DMS 273 treated with DMSO at 0.1 percent for 48 hours (cell line): ENCODE results near the gene SUSD4.
A peak's percentile ranks its signal among the peaks of the same experiment; 100 is the strongest.
"Not testable (repeated sequence)": the region's sequence is repeated elsewhere in the genome, so short reads cannot be mapped to it uniquely, and the experiment has no call there.

Experiments used
- DNase-seq: peaks from one replicate; lab custom pipeline; 2025; lab: John Stamatoyannopoulos, UW

SUSD4 gene, protein sequence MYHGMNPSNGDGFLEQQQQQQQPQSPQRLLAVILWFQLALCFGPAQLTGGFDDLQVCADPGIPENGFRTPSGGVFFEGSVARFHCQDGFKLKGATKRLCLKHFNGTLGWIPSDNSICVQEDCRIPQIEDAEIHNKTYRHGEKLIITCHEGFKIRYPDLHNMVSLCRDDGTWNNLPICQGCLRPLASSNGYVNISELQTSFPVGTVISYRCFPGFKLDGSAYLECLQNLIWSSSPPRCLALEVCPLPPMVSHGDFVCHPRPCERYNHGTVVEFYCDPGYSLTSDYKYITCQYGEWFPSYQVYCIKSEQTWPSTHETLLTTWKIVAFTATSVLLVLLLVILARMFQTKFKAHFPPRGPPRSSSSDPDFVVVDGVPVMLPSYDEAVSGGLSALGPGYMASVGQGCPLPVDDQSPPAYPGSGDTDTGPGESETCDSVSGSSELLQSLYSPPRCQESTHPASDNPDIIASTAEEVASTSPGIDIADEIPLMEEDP

DNA sequence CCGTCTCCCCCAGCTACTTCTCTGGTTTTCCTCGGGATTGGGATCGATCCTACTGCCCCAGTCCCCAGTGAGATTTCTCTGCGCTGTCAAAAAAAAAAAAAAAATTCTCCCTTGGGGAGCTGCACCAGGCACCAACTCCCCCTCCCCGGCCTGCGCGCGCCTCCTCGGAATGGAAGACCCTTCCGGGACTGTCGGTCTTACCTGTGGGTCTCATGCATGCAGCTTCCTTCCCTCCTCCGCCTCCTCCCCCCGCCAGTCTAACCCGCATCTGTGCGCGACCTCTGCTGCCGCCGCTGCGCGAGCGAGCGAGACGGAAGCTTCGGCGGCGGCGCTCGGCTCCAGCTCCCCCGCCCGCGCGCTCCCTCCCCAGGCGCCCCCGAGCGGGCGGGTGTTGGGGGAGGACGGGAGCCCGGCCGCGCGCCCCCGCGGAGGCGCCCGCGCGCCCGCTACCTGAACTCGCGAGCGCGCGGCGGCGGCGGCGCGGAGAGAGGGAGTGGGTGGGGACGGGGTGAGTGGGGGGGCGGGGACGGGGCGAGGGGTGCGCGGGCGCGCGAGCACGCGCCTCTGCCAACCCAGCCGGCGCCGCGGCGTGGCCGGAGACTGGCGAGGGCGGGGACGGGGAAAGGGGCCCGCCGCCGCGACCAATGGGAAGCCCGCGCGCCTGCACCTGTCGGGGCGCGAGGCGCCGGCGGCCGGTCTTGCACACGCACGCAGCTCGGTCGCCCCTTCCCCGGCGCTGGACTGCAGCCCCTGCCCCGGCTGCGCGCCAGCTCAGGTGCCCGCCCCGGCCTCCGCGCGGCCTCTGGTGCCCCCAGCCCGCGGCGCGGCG lies at the start of gene SUSD4:
Gene SUSD4 (minus strand): TSS at position 321 of the 829 bp plus-strand sequence. CDS start 751 bp downstream, outside the sequence.
- DNase-seq = peak; percentile 73

DNA sequence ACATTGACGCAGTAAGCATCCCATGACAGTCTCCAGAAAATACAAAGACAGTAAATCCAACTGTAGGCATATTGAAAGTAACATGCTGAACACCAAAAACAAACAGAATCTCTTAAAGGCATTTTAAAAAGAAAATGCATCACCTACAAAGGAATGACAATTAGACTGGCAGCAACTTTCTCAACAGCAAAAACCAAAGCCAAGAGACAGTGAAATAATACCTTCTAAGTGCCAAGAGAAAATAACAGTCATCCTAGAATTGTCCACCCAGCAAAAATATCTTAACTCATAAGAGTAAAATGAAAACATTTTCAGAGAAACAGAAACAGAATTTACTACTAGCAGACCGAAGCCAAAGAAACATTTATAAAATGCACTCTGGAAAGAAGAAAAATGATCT lies 49.2 kb upstream of the SUSD4 start:
- no peak for DNase-seq

DNA sequence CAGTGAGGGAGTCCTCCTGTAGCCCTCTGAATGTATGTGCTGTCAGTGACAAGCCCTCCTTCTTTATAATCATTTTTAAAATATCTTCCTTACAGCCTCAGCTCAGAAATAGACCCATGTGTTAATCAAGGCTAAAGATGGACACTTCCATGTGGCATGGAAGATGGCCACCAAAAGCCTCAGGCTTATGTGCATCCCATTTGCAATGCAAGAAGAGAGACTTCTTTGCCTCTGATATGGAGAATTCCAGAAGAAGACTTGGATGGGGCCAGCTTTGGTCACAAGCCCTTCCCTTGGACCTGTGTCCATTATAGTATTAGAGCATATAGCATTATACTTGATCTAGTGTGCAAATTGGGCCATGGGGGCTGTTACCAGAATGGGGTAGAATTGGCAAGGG lies 47.7 kb upstream of the SUSD4 start:
- DNase-seq = no peak

DNA sequence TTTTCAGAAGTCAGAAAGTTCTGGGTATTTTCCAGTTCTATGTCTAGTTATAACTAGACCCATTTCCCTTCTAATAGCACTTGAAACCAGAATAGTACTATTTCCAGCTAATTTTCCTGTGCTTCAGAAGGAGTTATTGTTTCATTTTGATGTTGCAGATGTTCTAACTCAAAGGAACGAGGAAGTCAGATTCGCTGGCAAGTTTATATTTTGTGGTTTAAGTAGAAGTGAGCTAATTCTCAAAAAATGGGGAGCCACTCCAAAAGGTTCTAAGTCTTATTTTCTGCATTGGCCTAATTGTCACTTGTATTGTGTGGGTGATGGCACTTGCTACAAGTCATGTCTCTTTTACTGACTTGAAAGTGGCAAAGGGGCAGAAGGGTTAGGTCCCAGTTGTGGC lies 47.3 kb upstream of the SUSD4 start:
- no peak for DNase-seq

DNA sequence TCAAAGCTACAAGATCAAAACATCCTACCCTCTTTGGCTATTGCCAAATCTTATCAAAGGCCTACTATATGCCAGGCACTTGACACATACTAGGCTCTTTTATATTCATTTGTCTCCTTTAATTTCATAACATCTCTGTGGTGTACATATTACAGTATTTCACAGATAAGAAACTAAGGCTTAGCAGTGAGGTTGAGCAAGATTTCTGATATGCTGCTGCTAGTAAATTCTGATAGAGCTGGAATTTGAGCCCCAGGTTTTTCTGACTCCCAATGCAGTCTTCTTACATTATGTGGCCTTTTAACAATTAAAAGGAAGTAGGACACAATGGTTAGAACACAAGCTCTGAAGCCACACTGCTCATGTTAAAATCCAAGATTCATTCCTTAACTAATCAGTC lies 46.1 kb upstream of the SUSD4 start:
- no peak for DNase-seq

DNA sequence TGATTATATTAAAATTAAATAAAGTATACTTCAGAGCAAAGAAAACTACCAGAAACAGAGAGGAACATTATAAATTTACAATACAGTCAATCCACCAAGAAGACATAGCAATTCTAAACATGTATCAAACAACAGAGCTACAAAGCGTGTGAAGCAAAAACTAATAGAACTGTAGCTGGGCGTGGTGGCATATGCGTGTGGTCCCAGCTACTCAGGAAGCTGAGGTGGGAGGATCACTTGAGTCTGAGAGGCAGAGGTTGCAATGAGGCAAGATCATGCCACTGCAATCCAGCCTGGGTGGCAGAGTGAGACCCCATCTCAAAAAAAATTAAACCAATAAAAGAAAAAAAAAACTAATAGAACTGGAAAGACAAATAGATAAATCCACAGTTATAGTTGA lies 41.5 kb upstream of the SUSD4 start:
- DNase-seq = no peak

DNA sequence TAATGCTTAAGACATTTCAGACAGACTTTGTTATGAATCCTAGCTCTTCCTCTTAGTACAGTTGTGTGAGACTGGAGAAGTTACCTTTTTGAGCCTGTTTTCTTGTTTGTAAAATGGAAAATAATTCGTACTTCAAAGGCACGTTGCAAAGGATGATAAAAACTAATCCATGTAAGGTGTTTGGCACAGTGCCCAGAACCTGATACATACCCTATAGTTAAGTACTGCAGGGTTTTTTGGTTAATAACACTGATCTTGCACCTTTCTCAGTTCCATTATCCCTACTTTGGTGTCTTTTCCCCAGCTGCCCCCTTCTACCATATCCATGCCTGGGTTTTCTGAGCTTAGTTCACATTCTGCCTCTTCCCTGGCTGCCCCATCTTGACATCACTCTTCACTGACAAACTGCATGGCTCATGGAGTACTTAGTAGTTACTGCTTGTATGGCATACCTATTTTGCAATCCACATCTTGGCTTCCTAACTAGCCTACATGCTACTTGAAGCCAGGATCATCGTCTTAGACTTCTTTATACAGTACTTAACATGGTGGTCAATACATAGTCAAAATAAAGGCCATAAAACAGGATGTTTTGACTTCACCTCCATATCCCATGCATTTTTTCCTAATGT lies 39.3 kb upstream of the SUSD4 start:
- no peak for DNase-seq

DNA sequence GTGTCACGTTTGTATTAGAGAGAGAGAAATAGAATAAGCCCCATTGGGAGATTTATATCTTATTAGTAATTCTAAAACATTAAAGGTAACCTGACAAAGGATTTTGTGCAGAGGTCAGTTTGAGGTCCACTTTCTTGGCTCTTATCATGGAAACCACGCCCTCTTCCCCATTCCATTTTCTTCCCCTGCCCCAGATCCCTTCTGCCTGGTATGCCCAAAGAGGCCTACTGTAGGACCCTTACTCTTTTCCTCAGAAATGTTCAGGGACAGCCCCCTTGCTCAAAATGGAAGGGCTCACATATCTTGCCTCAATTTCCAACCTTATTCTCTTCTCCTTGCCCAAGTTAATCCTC lies 38.8 kb upstream of the SUSD4 start:
- no peak for DNase-seq

DNA sequence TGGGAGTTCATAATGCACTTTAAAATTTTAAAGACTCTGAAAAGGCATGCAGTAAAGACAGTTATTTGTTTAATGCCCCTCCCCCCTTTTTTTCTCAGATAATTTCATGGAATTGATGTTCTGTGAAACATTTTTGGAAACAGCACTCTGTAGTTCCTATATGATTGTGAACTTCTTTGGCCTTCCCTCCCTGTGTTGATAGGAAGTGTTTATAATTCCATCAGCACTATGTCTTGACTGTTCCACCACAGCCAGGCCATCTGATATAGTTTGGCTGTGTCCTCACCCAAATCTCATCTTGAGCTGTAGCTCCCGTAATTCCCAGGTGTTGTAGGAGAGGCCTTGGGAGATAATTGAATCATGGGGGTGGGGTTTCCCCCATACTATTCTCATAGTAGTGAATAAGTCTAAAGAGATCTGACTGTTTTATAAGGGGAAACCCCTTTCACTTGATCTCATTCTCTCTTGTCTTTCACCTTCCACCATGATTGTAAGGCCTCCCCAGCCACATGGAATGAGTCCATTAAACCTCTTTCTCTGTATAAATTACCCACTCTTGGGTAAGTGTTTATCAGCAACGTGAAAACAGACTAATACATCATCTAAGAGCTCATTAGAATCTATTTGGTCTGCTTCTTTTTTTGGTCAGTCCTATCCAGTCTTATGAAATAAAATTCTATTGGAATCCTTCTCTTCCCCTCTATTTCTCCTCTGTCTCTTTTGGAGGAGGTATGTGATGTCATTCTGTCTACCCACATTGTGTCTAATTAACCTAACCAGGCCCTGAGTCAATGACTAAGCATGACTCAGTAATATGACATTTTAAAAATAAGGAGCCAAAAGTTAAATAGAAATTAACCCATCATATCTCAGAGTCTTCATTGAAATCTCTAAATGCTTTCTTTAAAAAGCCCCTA lies 38.2 kb upstream of the SUSD4 start:
- DNase-seq = no peak

DNA sequence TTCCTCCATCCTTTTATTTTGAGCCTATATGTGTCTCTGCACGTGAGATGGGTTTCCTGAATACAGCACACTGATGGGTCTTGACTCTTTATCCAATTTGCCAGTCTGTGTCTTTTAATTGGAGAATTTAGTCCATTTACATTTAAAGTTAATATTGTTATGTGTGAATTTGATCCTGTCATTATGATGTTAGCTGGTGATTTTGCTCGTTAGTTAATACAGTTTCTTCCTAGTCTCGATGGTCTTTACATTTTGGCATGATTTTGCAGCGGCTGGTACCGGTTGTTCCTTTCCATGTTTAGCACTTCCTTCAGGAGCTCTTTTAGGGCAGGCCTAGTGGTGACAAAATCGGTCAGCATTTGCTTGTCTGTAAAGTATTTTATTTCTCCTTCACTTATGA lies 35.4 kb upstream of the SUSD4 start:
- DNase-seq = not testable (repeated sequence)

DNA sequence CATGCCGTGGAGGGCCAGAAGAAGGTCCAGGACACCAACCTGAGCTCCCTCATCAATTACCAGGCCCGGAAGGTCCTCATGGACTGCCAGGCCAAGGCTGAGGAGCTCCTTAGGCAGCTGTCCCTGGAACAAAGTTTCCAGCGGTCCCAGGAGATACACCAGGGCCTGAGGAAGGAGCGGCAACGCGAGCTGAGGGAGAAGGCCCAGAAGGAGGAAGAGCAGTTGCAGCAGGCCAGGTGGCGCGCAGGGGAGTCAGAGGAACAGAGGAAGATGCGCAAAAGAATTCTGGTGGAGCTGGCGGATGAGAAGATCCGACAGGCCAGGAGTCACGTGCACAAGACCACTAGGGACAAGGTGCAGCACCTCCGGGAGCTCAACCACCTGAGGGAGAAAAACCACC lies 30.7 kb upstream of the SUSD4 start:
- DNase-seq = no peak

DNA sequence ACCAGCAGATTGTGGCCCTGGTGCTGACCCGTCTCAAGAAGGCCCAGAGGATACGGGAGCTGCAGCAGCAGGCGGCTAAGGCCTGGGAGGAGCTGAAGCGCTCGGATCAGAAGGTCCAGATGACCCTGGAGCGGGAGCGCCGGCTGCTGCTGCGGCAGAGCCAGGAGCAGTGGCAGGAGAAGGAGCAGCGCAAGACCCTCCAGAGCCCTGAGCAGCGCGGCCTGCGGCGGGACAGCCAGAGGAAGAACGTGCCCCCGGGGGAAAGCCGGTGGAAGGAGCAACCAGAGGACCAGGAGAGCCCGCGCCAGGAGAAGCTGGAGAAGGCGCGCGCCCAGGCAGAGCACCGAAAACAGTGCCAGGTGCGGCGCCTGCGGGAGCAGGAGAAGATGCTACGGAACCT lies 30.3 kb upstream of the SUSD4 start:
- no peak for DNase-seq

DNA sequence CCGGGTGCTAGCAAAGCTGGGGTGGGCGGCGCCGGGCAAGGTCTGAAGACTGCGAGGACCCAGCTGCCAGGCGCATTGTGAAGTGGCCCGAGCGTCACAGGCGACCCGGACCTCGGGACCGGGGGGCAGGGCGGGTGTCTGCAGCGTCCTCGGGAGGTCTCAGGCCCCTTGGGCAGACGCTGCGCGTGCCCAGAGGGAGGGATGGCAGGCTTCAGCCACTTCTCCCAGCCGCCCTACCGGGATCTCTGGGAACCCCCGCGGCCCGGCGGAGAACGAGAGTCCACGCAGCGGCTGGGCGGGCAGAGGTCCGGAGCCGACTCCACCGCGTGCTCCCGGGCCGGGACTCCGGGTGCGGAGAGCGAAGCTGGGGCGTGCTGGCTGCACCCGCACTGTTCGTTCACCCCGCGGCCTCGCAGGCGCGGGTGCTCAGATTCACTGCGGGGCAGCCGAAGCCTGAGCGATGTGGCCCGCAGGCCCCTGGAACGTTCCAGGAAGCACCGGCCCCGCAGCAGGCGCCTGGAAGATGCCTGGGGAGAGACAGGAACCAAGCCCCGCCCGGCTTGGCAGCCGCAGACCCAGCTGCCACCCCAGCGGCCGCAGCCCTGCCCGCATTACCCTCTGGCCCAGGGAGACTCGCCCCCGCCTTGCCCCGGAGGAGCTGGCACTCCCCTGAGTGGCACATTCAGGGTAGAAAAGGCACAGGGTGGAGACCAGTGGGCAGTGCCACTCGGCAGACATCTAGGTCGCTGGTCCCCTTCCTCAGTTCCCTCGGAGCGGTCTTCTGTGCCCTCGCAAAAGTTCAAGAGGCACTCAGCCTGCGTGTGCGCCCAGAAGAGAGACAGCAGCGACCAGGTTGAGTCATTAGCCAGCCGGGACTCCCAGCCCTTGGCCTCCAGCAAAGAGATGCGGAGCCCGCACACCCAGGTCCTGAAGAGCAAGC lies 29.6 kb upstream of the SUSD4 start, which contains the start of gene CCDC185:
Gene CCDC185 (plus strand): TSS at position 141 of the 940 bp plus-strand sequence. CDS start 61 bp downstream, at position 202.
- no peak for DNase-seq

DNA sequence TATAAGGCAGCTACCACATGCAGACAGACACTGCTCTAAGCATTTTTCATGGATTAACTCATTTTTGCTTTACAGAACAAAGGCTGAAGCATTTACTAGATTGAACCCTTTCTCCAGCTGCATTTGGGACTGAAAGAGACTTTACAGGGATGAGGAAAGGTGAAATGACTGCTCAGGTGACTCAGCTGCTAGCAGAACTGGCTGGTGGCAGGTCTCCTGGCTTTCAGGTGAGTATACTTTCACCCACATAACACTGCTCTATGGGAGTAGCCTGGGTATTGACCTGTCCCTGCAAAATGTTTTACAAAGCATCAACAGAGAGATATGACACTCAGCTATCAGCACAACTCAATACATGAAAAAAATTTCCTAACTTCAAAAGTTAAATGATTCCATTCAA lies 26.6 kb upstream of the SUSD4 start:
- no peak for DNase-seq

DNA sequence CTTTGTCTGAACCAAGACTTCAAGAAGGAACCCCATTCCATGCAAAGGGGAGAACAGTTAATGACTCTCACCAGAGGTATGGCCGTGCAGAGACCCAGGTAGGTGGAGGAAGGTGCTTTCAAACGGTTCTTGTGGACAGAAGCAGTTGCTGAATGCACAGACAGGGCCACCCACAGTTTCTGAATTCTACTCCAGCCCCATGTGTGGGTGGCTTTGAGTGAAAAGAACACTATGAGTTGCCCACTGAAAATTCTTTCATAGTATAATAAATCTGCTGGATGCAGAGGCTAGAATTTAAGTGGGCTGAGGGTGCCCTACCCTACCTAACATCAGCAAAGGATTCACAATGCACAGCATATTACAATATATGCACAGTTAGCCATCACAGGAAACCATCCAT lies 22.0 kb upstream of the SUSD4 start:
- DNase-seq = no peak

DNA sequence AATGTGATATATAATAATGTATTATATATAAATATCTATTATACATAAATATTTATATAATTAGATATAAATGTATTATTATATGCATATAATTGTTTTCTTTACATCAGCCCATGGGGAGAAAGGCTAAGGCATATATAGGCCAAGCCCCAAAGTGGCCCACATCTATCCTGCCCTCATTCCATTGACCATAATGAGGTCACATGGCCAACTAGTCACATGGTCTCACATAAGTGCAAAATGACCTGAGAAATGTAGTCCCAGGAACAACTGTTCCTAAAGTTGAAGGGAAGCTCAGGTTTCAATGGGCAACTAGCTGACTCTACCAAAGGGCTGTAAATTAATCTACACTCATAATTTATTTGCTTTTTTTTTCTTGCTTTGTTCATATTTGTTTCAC lies 14.8 kb upstream of the SUSD4 start:
- no peak for DNase-seq

DNA sequence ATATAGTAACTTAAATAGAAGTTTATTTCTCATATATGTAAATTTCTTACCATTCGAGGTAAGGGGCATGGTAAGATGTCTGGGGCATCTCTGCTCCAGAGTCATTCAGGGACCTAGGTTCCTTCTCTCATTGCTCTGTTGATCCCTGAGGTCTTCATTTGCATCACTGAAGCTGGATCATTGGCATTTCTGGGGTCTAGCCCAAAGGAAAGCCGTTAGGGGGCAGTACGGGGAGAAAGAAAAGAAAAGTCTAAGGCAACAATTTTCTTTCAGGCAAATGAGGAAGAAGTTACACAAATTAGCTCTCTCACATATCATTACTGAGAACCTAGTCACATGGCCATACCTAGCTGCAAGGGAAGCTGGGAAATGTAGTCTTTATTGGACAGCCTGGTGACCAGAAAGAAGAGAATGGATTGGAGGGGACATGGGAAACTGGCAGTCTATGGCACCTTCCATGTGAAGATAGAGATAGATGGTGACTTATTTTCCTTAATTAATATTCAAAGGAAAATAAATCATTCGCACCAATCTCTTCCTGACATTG lies 10.2 kb upstream of the SUSD4 start:
- DNase-seq = no peak

DNA sequence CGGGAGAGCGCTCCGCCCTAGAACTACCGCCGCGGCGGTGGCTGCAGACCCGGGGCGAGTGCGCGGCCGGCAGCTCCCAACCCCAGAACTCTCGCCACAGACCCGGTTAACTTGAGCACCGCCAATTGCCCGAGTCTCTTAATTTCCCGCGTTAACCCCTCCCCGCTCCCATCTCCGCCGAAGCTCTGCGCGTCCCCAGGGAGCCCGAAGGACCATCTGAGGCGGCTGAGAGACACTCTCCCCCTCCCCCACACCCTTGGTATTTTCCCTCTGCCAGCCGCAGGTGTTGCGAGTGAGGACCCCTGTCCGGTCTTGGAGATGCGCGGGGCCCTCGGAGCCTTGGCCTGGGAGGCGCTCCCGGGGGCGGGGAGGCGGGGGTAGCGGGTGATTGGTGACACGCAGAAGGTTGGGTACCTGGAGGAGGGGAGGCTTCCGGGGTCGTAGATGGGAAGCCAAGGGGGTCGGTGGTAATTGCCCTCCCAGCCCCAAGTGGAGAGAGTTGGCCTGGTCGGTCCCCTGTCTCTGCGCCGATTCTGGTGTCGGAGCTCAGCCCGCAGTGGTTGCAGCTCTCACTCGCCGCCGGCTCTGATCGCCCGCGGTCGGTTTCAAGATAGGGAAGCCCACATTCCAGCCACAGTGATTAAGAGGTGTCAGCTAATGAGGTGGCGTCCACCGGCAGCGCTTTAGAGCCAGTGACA lies 858 bp upstream of the SUSD4 start:
- DNase-seq = no peak

DNA sequence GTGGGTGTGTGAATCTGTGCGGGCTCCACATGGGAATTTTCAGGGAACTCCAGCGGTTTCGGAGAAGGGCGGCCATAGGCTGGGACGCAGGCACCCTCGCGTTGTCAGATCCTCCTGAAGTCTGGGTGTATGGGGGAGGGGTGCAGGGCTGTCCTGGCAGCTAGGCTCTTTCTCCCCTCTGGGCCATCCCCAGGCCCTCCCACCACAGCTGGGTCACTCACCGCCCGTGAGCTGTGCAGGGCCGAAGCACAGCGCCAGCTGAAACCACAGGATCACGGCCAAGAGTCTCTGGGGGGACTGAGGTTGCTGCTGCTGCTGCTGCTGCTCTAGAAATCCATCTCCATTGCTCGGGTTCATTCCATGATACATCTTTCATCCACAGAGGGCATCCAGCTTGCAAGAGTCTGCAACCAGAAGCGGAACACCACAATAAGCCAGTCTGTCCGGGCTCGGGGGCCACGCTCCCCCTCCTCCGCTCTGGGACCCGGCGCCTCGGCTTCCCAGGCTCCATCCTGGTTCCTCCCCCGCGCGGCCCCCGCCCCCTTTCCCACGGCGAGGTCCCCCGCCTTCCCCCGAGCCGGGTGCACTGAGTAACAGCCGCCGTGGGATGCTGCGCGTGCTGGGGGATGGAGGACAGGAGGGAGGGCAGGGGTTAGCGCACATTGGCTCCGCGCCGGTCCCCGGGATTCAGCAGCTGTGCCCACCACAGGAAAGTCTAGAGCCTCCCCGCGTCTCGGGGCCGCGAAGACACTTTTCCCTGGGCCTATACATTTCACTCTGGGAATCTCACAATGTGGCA lies 720 bp downstream of the SUSD4 start:
- DNase-seq = peak; percentile 29
